Duodenal mucosa (tissue), 2 donors: ENCODE data around the gene LRCH4.
A peak's percentile ranks its signal among the peaks of the same experiment; 100 is the strongest.

Experiments
- H3K27ac ChIP-seq: one replicate; pipeline ENCODE4 v1.7.0; 2013; ENCODE audit warnings: low read depth, low read length
- H3K27me3 ChIP-seq, 2 donors: one replicate each; pipeline ENCODE4 v1.7.0; 2013; ENCODE audit warnings: low read length in 2 of 2, control low read depth in 1 of 2; ENCODE audit not compliant: insufficient read depth in 2 of 2, control insufficient read depth in 1 of 2
- H3K36me3 ChIP-seq, 2 donors: one replicate each; pipeline ENCODE4 v1.7.0; 2013; ENCODE audit warnings: low read length in 2 of 2, control low read depth in 1 of 2; ENCODE audit not compliant: insufficient read depth in 2 of 2, control insufficient read depth in 1 of 2
- H3K4me1 ChIP-seq, 2 donors: one replicate each; pipeline ENCODE4 v1.7.0; 2013; ENCODE audit warnings: low read length in 2 of 2, control low read depth in 1 of 2; ENCODE audit not compliant: insufficient read depth in 2 of 2, control insufficient read depth in 1 of 2
- H3K4me3 ChIP-seq, 2 donors: one replicate each; pipeline ENCODE4 v1.7.0; 2013; ENCODE audit warnings: low read length in 2 of 2, low read depth in 1 of 2
- H3K9ac ChIP-seq, 2 donors: one replicate each; pipeline ENCODE4 v1.7.0; 2013; ENCODE audit warnings: low read length in 2 of 2, low read depth in 1 of 2
- H3K9me3 ChIP-seq, 2 donors: one replicate each; pipeline ENCODE4 v1.7.0; 2013; ENCODE audit warnings: low read length in 2 of 2, control low read depth in 1 of 2; ENCODE audit not compliant: control insufficient read depth in 1 of 2

The LRCH4 gene

DNA sequence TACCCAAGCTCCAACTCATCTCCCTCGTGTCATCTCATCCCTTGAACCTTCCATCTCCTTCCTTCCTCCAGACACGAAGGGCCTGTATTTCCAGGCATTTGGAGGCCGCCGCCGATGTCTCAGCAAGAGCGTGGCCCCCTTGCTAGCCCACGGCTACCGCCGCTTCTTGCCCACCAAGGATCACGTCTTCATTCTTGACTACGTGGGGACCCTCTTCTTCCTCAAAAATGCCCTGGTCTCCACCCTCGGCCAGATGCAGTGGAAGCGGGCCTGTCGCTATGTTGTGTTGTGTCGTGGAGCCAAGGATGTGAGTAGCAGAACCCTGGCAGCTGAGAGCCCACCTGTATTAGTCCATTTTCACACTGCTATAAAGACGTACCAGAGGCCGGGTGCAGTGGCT, 5.7 kb upstream of the LRCH4 start:
- Histone ChIP-seq H3K36me3 (no peaks in the 10 kb centered on the region), H3K27ac (no peak overlapping the region), H3K4me1 (no peaks in the 10 kb centered on the region), H3K9ac (no peak overlapping the region), H3K27me3 (no peaks in the 10 kb centered on the region), H3K9me3 (no peaks in the 10 kb centered on the region), H3K4me3 (no peak overlapping the region)

DNA sequence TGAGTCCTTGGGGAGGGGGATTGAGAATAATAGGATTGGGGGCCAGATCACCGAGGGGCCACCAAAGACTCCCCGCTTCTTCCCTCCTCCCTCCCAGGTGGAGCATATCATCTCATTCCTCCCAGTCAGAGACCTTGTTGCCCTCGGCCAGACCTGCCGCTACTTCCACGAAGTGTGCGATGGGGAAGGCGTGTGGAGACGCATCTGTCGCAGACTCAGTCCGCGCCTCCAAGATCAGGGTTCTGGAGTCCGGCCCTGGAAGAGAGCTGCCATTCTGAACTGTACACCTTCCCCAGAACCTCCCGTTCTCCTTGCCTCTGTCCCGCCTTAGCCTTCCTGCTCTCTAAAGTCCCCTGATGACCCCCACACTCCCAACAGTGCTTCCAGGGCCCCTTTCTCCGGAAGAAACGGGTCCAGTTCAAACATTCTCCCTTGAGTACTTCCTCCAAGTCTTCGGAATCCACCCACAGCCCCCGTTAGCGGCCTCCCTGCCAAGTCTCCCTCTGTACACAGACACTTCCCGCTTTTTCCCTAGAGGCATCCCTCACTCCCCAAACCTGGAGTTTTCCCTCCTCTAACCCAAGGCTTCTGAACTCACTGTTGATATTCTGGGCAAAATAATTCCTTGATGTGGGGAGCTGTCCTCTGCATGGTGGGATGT, 4.3 kb upstream of the LRCH4 start:
- Histone ChIP-seq H3K36me3 (no peaks in the 10 kb centered on the region), H3K4me1 (peaks cover 0 to 2% of the 10 kb centered on the region in 2 donors), H3K9ac (no peak overlapping the region), H3K9me3 (no peaks in the 10 kb centered on the region), H3K27me3 (no peaks in the 10 kb centered on the region), H3K27ac (no peak overlapping the region), H3K4me3 (no peak overlapping the region)

DNA sequence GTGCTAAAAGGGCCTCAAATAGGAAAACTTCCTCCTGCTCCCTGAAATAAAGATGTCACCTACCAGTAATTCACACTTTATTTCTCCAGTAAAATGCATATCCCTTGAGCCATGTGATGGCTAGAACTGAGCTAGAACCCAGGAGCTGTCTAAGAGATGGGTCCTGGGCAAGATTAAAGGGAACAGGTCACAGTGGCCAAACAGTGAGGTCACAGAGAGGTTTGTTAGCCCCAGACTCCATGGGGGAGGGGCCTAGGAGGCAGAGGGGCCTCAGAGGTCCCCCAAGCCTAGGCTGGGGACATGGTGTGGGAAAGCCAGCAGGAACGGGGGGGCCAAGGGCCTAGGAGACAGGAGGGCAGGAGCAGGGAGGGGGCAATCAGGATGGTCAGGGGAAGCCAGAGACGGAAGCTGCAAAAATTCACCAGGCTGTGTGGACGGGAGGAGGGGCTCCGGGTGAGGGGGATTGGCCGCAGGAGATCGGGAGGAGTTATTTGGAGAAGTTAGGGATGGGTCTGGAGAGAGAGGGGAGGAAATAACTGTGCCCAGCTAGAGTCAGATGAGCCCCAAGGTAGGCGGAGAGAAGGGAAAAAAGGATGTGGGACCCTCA, 3.5 kb upstream of the LRCH4 start:
- no peaks in the 10 kb centered on the region for H3K36me3 ChIP-seq
- H3K27me3 ChIP-seq: no peaks in the 10 kb centered on the region
- no peak overlapping the region for H3K9ac ChIP-seq
- peaks cover 7 to 9% of the 10 kb centered on the region in 2 donors for H3K4me1 ChIP-seq
- H3K9me3 ChIP-seq: no peaks in the 10 kb centered on the region
- H3K27ac ChIP-seq: no peak overlapping the region
- no peak overlapping the region for H3K4me3 ChIP-seq

DNA sequence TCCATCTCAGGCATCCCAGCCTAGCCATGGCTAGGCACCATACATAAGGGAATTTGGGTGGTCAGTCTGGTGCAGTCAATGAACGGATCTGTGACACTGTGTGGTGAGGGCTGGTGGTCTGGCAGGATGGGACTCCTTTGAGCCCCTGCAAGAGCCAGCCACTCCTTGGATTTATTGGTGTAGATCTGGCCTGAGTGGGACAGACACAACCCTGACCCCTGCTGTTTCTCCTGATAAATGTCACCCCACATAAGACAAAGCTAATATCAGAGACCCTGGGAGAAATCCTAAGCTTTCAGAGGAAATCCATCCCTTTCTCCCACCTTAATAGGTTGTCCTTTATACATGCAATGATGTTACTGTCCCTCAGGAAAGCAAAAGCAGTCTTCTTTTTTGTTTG, 2.5 kb upstream of the LRCH4 start:
- H3K4me1 ChIP-seq: peaks cover 15 to 18% of the 10 kb centered on the region in 2 donors
- no peak overlapping the region for H3K4me3 ChIP-seq
- H3K27me3 ChIP-seq: no peaks in the 10 kb centered on the region
- no peaks in the 10 kb centered on the region for H3K36me3 ChIP-seq
- no peaks in the 10 kb centered on the region for H3K9me3 ChIP-seq
- H3K9ac ChIP-seq: no peak overlapping the region
- H3K27ac ChIP-seq: no peak overlapping the region

- Histone ChIP-seq H3K36me3 (peaks cover 8 to 11% of the 10 kb centered on the region in 2 donors), H3K4me3 (peak within 1 kb of the TSS; percentile 89 to 94), H3K9me3 (no peaks in the 10 kb centered on the region), H3K27ac (peak within 1 kb of the TSS; percentile 99), H3K27me3 (no peaks in the 10 kb centered on the region), H3K4me1 (peaks cover 27 to 29% of the 10 kb centered on the region in 2 donors), H3K9ac (peak within 1 kb of the TSS; percentile 69 to 91)
Observed at GRCh38 chr7:100586266-100587025, 517 bp upstream of the LRCH4 start, which contains the start of gene FBXO24. TSS of gene FBXO24 (plus strand) at chr7:100586328. CDS start at chr7:100586626, 298 bp downstream.

DNA sequence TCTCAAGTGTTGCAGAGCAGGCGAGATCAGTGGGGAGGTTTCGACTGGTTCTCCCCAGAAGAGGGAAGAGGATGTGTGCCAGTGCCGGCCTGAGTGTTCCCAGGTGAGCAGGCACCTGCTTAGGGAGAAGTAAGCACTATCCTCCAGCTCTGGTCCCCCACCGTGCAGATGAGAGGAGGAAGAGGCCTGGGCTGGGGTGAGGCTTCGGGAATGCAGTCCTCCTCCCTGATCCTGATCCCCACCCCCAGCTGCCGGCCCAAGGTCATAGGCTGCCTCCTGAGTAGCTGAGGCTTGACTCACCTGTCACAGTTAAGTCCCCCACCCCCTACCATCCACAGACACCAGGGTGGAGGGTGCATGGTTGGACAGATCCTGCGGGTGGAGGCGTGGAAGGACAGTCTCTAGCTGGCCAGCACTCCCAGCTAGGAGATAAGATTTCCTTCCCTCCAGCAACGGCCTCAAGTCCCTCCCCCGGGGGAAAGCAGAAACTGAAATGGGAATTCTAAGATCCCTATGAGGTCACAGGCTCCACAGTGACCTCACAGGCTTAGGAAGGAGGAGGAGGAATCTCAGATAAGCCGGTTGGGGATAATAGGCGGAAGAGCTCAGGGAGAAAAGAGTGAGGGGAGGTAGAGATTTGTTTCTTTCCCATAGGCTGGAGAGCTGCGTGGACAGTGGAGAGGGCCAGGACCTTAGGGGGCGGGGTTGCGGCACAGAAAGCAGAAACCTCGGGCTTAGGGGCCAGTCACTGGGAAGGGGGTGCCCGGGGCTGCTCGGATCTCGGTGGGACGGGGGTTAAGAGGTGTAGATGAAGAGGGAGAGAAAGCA, 1.0 kb downstream of the LRCH4 start:
- Histone ChIP-seq H3K27me3 (no peaks in the 10 kb centered on the region), H3K9ac (peak overlapping the region; percentile 69 to 91), H3K9me3 (no peaks in the 10 kb centered on the region), H3K27ac (peak overlapping the region; percentile 99), H3K4me1 (peaks cover 27 to 29% of the 10 kb centered on the region in 2 donors), H3K4me3 (peak overlapping the region; percentile 89 to 94), H3K36me3 (peaks cover 21 to 27% of the 10 kb centered on the region in 2 donors)

DNA sequence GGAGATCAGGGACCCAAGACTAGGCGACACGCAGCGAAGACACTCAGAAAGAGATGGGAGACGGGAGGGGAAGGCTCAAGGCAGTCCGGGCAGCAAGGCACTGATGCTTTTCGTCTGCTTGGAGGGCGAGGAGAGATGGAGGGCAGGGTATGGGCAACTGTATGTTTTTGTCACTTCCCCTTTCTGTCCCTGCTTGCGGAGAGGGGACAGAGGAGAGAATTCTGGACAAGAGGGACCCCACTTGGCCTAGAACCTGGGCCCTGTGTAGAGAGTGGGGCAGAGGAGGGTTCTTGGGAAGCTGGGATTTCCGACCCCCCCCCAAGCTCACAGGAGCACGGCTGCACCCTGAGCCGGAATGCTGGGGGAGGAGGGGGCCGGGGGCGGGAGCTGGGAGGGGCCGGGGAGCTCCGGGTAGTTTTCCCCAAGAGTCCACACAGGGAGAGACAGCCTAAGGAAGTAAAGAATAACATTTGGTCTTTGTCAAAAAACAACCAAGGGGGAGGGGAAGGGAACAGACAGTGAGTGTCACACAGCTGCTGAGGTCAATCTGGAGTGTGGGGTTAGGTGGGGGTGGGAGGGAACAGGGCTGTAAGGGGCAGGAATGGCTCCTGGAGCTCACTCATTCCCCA, 1.8 kb downstream of the LRCH4 start:
- Histone ChIP-seq H3K9ac (peak overlapping the region; percentile 70 to 91), H3K27me3 (no peaks in the 10 kb centered on the region), H3K4me3 (peak overlapping the region; percentile 89 to 94), H3K27ac (peak overlapping the region; percentile 13), H3K4me1 (peaks cover 27 to 29% of the 10 kb centered on the region in 2 donors), H3K36me3 (peaks cover 25 to 31% of the 10 kb centered on the region in 2 donors), H3K9me3 (no peaks in the 10 kb centered on the region)

- Histone ChIP-seq H3K9ac (peak overlapping the region; percentile 59 to 70), H3K27me3 (no peaks in the 10 kb centered on the region), H3K36me3 (peaks cover 30 to 39% of the 10 kb centered on the region in 2 donors), H3K4me3 (peak overlapping the region; percentile 66 to 94), H3K4me1 (peaks cover 27 to 29% of the 10 kb centered on the region in 2 donors), H3K27ac (peak overlapping the region; percentile 42), H3K9me3 (no peaks in the 10 kb centered on the region)
Observed at GRCh38 chr7:100583132-100584053, 2.5 kb downstream of the LRCH4 start.

DNA sequence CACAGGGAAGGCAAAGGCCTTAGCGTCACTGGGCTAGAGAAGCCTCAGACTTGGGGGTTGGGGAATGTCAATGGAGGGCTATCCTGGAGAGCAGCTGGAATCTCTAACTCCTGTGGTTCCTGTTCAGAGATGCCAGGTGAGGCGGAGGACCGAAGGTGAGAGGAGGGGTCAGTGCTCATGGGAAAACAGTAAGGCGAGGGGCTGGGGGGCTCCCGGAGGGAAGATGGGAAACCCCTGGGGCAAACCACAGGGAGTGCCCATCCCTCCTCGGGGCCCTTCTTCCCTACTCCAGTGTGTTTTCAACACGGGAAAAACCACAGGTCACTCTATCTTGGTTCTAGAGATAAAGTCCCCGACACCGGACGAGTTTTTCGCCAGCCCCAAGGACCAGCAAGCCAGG, 3.3 kb downstream of the LRCH4 start:
- H3K4me3 ChIP-seq: peak overlapping the region; percentile 66 to 94
- no peaks in the 10 kb centered on the region for H3K27me3 ChIP-seq
- no peak overlapping the region for H3K27ac ChIP-seq
- H3K4me1 ChIP-seq: peaks cover 27 to 29% of the 10 kb centered on the region in 2 donors
- H3K9me3 ChIP-seq: no peaks in the 10 kb centered on the region
- peaks cover 38 to 47% of the 10 kb centered on the region in 2 donors for H3K36me3 ChIP-seq
- peak overlapping the region; percentile 59 to 70 for H3K9ac ChIP-seq
